ENCODE results near the gene FAM174C.

FAM174C gene

GRCh38 chr19:1275260-1275975 is at the start of gene FAM174C:
Gene FAM174C (plus strand): TSS chr19:1275530. CDS start chr19:1275550, 20 bp downstream.
- peak; percentile 98 for DNase-seq

DNA sequence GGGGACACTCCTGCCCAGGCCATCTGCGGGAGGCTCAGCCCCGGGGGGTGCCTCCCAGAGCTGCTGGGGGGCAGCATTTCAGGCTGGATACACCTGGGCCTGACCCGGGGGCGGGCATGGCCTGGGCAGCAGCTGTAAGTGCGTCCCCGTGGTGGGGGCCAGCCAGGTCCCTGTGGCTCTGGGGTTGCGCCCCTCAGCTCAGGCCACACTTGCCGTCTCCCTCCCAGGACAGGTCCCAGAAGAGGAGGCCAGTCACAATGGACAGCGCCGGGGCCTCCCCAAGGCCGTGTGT is 49.2 kb upstream of the FAM174C start:
- DNase-seq, result no peak

DNA sequence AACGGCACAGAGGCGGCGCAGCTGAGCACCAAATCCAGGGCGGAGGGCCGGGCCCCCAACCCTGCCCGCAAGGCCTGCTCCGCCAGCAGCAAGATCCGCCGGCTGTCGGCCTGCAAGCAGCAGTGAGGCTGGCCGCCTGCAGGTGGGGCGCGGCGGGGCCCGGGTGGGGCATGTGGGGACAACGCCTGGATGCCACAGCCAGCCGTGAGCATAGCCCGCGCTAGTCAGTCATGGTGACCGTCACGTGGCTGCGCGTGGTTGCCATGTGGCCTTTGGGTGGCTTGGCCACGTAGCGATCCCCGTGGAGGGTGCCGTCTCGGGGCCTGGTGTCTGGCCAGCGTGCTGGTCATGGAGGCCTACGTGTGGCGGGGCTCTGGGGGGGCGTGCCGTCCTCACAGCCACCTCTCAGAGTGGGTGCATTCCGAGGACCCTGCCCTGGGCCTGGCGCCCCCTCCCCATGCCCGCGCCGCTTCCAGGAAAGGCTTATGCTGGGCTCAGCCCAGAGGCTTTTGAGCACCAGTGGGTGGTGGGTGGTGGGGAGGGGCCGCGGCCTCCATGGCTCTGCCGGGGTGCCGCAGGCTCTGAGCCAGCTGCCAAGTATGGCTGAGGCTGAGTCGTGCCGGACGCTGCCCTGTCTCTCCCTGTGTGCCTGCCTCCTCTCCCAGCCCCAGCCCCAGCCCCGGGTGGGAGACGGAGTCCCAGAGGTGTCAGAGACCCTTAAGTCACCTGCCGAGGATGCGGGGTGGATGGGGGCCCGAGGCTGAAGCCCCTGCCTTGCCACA is 48.6 kb upstream of the FAM174C start:
- DNase-seq, result no peak

DNA sequence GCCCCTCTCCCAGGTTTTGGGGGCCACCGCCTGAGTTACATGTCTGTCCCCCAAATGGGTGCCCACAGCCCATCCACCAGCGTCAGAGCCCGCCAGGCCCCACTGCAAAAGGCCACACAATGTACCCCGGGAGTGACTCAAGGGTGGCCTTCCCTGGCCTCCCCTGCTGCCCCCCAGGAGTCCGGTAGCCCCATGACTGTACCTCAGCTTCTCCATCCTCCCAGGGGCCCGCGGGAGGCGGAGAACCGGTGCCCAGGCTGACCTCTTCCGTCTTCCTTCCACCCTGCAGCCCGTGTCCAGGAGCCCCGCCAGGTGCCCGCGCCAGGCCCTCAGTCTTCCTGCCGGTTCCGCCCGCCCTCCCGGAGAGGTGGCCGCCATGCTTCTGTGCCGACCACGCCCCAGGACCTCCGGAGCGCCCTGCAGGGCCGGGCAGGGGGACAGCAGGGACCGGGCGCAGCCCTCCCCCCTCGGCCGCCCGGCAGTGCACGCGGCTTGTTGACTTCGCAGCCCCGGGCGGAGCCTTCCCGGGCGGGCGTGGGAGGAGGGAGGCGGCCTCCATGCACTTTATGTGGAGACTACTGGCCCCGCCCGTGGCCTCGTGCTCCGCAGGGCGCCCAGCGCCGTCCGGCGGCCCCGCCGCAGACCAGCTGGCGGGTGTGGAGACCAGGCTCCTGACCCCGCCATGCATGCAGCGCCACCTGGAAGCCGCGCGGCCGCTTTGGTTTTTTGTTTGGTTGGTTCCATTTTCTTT is 47.9 kb upstream of the FAM174C start:
- DNase-seq, result no peak

- no peak for DNase-seq
Observed at GRCh38 chr19:1228161-1228957, 47.0 kb upstream of the FAM174C start.

- no peak for DNase-seq
Observed at GRCh38 chr19:1229056-1229923, 46.0 kb upstream of the FAM174C start.

GRCh38 chr19:1229924-1230782 is 45.2 kb upstream of the FAM174C start:
- DNase-seq, result no peak

- no peak for DNase-seq
Observed at GRCh38 chr19:1230783-1231489, 44.4 kb upstream of the FAM174C start.

- no peak for DNase-seq
Observed at GRCh38 chr19:1231729-1232637, 43.3 kb upstream of the FAM174C start.

DNA sequence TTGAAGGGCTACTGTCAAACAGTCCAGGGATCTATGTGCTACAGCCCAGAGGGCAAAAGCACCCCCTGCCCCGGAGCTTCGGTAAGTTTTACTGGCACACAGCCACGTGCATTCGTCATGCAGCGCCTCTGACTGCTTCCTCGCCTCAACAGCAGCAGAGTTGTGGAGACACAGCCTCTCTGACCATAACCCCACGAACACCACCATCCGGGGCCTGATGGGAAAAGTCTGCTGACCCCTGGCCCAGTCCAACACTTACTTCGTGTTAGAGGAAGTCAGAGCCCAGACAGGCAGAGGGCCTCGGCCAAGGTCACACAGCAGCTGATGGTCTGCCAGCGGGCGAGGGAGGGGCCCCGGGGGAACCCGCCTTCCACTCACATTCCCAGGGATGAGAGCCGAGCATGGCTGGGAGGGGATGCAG is 42.7 kb upstream of the FAM174C start:
- no peak for DNase-seq

DNA sequence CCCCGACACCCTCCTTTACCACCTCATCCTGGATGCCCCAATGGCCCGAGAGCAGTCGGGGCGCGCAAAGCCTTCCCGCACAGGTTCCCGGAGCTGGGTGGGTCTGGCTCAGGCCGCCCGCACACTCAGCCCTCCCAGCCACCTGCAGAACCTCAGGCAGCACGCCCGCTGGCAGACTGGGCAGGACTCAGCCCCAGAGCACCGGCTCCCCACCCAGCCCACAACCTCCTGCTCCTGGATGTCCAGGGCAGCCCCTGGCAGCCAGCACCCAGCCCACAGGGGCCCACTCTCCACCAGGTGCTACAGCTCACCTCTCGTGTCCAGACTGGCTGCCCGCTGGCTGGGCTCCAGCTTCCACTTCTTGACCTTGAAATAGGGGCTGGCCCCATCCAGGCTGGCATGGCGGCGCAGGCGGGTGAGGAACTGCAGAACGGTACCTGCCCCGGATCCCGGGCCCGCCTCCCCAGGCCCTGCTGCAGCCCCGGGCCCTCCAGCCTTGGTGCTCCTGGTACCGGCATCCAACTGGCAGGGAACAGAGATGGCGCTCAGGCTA is 42.1 kb upstream of the FAM174C start:
- DNase-seq, result no peak

DNA sequence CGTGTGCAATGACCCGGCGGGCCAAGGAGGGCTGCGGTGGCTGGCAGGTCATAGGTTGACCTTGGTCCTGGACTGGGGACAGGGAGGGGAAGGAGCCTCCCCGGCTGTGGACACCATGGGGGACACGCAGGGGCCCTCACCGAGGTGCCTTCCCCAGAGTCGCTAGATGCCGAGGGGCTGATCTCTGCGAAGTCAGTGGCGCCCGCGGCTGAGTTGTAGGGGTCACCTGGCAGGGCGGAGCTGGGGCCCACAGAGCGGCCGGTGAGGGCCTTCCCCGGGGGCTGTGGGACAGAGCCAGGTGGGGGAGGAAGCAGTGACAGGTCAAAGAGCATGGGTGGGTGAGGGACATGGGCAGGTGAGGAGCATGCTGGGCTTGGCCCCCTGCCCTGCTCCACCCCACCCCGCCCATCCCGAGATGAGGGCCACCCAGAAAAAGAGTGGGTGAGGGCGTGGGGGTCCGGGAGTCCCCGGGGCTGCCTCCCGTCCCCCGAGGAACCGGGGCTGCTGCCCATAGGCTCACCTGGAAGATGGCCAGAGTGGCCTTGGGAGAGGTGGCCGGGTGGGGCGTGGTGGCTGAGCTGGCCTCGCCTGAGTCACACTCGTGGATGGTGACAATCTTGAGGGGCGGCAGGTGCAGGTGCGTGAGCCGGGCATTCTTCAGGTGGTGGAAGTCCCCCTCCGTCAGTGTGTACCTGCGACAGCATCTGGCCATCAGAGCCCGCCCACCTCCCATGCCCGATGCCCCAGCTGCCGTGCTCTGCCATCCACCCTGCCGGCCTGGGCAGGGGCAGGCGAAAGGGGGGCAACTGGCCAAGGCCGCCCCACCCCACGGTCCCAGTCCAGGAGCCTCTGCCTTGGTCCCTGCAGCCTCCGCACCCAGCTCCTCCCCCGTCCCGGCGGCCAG is 41.0 kb upstream of the FAM174C start:
- DNase-seq, result no peak

DNA sequence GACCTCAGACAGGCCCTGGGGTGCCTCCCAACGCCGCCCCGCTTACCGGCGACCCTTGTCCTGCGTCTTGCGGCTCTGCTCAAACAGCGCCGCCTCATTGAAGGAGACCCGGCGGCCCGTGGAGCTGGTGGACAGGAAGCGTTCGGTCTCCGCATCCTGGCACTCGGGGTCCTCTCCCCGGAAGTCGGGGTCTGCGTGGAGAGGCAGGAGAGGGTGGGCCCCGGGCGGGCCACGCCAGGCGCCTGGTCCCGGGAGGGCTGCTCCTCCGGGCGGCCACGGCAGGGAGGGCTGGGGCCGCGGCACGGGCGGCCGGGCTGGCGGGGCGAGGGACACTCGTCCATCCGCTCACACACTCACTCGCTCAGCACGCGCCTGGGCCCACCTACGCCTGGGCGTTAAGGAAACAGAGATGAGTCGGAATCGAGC is 40.4 kb upstream of the FAM174C start:
- DNase-seq, result no peak

DNA sequence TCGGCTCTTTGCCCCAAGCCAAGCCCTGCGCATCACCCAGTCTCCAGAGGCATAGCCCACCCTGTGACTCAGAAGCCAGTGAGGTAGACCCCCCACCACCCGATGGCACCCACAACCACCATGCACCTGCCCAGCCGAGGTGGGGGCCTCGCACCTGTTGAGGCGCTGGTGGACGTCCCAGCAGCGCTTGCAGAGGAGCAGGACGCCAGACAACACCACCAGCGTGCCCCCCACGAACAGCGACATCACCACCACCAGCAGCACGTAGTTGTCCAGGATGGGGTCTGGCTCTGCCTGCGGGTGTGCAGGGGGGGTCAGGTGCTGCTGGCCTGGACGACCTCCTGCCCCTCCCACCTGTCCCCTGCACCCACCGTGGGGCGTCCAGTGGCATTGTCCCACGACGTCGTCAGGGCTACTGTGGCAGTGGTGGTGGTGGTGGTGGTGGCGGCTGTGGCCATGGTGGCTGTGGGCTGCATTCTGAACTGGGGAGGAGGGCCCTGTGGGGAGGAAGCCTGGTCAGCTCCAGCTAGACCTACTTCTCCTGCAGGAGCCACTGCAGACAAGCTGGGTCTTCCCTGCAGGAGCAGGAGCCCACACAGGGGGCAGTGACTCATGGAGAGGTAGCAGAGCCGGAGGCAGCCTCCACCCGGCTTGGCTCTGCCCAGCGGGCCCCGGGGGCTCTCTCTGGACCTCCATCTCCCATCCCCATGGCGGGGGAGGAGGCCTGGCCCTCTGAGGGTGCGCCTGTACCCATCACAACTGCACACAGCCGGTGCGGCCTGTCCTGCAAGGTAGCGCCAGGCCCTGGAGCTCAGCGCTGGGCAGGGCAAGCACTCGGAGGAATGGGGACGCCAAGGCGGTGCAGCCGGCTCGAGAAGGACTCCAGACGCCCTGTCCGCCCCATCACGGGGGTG is 39.4 kb upstream of the FAM174C start:
- DNase-seq, result peak; percentile 80

- DNase-seq, result no peak
Observed at GRCh38 chr19:1236576-1236975, 38.8 kb upstream of the FAM174C start.

GRCh38 chr19:1237027-1237659 is 38.2 kb upstream of the FAM174C start:
- no peak for DNase-seq

Data from islet precursor cell (in vitro differentiated cells).